Epithelial cell of umbilical artery (primary cell): Measurements from ENCODE around the gene IFIT1B. TPM values are rescaled to one million over a fixed set of nuclear protein-coding genes. Genes with fewer than 3 reads are reported as not detected.

Source experiments
- total RNA-seq: library from RNA; depleted of rRNA; stranded (reverse); fragments of >200 nt; gene quantifications from 2 replicates; pipeline ENCODE4 v1.2.3, GENCODE V29; 2014

The IFIT1B gene, protein sequence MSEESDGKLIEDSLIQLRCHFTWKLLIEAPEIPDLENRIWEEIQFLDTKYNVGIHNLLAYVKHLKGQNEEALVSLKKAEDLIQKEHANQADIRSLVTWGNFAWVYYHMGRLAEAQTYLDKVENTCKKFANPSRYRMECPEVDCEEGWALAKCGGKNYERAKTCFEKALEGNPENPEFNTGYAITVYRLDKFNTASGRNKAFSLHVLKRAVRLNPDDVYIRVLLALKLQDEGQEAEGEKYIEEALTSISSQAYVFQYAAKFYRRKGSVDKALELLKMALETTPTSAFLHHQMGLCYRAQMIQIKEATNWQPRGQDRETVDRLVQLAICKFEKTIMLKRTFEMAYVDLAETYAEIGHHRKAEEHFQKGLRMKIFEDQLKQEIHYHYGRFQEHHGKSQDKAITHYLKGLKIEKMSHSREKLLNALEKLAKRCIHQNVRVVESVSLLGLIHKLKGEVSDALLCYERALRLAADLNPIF
- not detected in 2 replicates for total RNA-seq

DNA sequence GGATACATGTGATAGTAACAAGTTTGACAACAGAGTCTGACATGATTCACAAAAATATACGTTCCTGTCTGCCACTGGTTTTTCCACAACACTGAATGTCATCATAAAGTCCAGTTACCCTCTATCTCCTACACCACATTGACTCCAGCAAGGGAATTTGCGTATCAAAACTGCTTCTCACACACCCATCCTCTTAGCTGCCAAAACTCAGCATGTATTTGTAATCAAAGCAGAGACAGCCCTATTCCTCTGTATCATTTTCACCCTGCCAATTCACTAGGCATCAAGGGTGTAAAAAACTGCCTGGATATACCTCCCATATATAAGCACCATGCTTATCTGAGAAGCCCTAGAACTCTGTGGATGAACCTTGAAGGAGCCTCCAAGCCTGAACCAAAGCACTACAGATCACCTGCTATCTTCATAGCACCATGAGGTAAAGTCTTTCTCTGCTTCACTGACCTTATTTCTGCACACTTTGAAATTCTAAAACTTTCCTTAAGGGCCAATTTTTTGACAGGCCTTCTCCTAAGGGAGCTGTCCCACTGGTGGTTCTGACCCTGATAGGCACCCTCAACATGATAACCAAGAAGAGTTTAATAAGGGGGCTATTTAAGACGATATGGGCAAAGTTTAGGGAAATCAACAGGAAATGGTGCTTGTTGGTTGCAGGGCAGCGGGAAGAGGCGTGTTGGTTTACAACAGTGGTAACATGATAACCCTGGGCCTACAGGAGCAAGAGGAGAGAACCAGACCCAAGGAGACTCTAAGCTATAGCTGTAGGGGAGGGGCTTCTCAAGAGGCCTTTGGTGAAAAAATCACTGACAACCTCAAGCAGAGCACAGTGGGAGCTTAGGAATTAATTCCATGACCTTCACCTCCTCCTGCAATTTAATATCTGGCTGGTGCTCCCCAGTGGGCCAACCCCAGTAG, at the start of gene IFIT1B:
Gene IFIT1B, plus strand, starts transcription at position 352 of the 933 bp plus-strand sequence. Its CDS starts 80 bp downstream, at position 432.

GRCh38 chr10:89391907-89392756, 14.3 kb downstream of the IFIT1B start, which contains the start of gene IFIT1:
IFIT1 (plus strand) TSS chr10:89392623; CDS start chr10:89392713, 90 bp downstream.

DNA sequence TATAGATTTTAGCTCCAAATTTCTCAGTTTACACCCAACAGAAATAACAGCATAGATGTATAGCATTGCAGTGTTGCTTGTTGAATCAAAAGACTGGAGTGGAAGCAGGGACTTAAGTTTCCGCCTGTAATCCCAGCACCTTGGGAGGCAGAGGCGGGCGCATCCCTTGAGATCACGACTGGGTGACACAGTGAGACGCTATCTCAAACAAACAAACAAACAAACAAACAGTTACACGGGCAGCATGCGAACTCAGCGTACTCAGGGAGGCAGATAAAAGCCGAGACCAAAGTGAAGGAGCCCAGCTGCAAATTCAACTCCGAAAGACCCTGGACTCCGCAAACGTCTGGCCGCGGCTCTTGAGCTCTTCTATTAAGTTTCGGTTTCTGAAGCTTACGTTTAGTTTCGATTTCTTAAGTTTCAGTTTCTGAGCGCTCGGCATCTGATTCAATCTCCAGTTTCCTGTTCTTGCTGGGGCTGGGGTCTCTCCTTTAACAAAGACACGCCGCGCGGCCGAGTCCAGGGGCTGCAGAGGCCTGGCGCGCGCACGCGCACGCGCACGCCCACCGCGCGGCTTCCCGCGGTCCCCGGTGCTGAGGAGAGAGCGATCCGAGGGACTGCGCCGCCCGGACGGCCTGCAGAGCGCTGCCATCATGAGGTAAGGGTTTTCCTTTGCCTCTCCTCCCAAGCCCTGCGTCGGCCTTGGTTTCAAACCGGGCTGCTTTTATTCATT, 36.5 kb downstream of the IFIT1B start, which contains the start of gene IFIT5:
Gene IFIT5, plus strand, starts transcription at position 423 of the 733 bp plus-strand sequence. Its CDS starts 231 bp downstream, at position 654.

Other genes starting within 250 kb of the IFIT1B start
- gene CH25H, start 170.7 kb upstream of the IFIT1B start, total RNA-seq = not detected in 2 replicates
- 22.7 and 66.4 TPM in 2 replicates for gene LIPA, start 126.3 kb upstream of the IFIT1B start, total RNA-seq
- gene IFIT2, start 76.0 kb upstream of the IFIT1B start, total RNA-seq = 0.97 and 15.2 TPM in 2 replicates
- 5.8 and 100 TPM in 2 replicates for gene IFIT3, start 50.1 kb upstream of the IFIT1B start, total RNA-seq
- gene IFIT1, start 14.6 kb downstream of the IFIT1B start, total RNA-seq = 6.5 and 164 TPM in 2 replicates
- 9.4 and 67.9 TPM in 2 replicates for gene IFIT5, start 36.5 kb downstream of the IFIT1B start, total RNA-seq
- gene SLC16A12, start 157.5 kb downstream of the IFIT1B start, total RNA-seq = not detected in 2 replicates